ENCODE measurements around the gene RSU1.
"Not testable (repeated sequence)": the region's sequence is repeated elsewhere in the genome, so short reads cannot be mapped to it uniquely, and the experiment has no call there.

The RSU1 gene

DNA sequence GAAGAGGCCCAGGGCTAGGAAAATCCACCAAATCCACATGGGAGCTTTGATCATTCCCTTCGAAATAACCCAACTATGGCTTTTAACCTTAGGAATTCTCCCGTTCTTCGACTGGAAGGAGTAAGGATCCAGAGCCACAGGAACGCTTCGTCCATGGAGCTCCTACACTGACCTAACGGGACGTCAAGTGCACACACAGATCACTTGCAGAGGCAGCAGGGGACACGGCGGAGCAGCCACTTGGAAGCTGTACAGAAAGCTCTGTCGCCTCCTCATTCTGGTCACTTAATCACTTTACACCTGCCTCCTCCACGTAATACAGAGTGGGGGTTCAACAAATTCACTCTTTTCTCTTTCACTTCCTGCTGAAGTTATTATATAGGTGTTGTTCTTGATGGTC lies 43.9 kb downstream of the RSU1 start:
- Histone ChIP-seq H3K4me1 (ENCODE audit: control insufficient read depth, insufficient read depth, low read length) (no peaks in the 10 kb centered on the region), H3K36me3 (ENCODE audit: control insufficient read depth, insufficient read depth, low read length) (no peaks in the 10 kb centered on the region), H3K27me3 (ENCODE audit: control insufficient read depth, insufficient read depth, low read length) (no peaks in the 10 kb centered on the region), H3K9ac (ENCODE audit: low read length) (no peak overlapping the region), H3K27ac (ENCODE audit: low read depth, low read length) (no peak overlapping the region), H3K4me3 (ENCODE audit: low read length) (no peak overlapping the region)

DNA sequence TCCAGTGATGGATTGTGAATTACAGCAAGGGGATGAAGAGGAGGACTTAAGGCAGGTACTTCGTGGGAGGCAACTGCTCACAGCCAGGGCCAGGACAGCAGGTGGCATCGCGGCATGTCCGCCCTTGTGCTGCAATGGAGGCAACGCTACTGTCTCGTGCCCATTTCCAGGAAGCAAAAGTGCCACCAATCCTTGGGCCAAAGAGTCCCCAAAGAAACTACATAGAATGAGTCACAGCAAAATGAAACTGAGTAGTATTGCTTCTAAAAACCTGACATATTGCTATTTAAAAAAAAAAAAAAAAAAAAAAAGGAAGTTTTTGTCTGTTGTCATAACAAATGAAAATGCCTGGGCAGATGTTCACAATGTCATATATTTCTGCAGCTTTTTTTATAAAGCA lies 46.6 kb downstream of the RSU1 start:
- H3K4me3 ChIP-seq (ENCODE audit: low read length), result no peak overlapping the region
- no peaks in the 10 kb centered on the region for H3K27me3 ChIP-seq (ENCODE audit: control insufficient read depth, insufficient read depth, low read length)
- no peaks in the 10 kb centered on the region for H3K4me1 ChIP-seq (ENCODE audit: control insufficient read depth, insufficient read depth, low read length)
- H3K27ac ChIP-seq (ENCODE audit: low read depth, low read length), result no peak overlapping the region
- H3K9ac ChIP-seq (ENCODE audit: low read length), result no peak overlapping the region
- no peaks in the 10 kb centered on the region for H3K36me3 ChIP-seq (ENCODE audit: control insufficient read depth, insufficient read depth, low read length)

DNA sequence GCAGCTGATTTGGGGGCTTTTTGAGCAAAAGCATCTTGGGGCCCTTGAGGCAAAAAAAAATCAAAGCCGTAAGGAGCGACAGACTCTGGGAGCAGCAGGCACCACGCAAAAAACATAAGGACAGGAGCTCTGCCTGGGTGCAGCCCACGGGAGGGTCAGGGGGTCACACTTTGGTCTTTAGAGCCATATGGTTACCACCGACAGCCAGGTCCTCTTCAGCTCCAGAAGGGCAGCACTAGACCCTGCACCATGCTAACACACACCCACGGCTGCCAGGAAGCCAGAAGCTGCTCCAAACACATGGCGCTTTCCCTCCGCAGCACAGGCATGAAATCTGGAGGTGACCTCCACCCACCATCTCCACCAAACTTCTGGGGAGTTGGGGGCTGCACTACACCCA lies 47.1 kb downstream of the RSU1 start:
- Histone ChIP-seq H3K4me1 (ENCODE audit: control insufficient read depth, insufficient read depth, low read length) (no peaks in the 10 kb centered on the region), H3K9ac (ENCODE audit: low read length) (no peak overlapping the region), H3K4me3 (ENCODE audit: low read length) (no peak overlapping the region), H3K36me3 (ENCODE audit: control insufficient read depth, insufficient read depth, low read length) (no peaks in the 10 kb centered on the region), H3K27me3 (ENCODE audit: control insufficient read depth, insufficient read depth, low read length) (no peaks in the 10 kb centered on the region), H3K27ac (ENCODE audit: low read depth, low read length) (no peak overlapping the region)

DNA sequence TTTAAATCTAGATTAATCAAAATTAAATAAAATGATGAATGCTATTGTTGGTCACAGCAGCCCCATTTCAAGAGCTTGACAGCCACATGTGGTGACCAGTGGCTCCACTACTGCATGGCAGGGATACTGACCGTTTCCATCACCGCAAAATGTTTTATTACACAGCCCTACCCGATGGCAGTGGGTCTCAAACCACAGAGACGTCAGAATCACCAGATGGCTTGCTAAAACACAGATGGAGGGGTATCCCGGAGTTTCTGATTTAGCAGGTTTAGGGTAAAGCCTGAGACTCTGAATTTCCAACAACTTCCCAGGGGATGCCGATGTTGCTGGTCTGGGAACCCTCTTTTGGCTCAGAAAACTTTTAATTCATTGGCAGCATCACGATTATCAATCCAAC lies 47.9 kb downstream of the RSU1 start:
- Histone ChIP-seq H3K36me3 (ENCODE audit: control insufficient read depth, insufficient read depth, low read length) (no peaks in the 10 kb centered on the region), H3K9ac (ENCODE audit: low read length) (no peak overlapping the region), H3K4me3 (ENCODE audit: low read length) (no peak overlapping the region), H3K27ac (ENCODE audit: low read depth, low read length) (no peak overlapping the region), H3K4me1 (ENCODE audit: control insufficient read depth, insufficient read depth, low read length) (no peaks in the 10 kb centered on the region), H3K27me3 (ENCODE audit: control insufficient read depth, insufficient read depth, low read length) (no peaks in the 10 kb centered on the region)

DNA sequence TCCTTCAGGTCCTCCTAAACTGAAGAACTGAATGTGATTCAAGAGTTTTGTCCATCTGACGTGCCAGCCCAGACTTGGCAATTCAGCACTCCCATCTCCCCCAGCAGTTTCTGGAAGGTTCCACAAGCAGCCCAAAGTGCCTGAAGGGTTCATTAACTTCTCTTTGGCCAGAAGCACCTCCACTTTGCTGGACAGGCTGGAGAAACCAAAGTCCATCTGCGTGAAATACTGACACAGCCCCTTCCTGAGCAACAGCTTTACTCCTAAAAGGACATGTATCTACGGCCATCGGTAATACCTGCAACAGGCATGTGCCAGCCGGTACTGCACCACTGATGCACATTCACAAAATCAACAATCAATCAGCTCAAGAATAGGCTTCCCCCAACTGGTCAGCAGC lies 48.5 kb downstream of the RSU1 start:
- Histone ChIP-seq H3K27ac (ENCODE audit: low read depth, low read length) (no peak overlapping the region), H3K4me3 (ENCODE audit: low read length) (no peak overlapping the region), H3K4me1 (ENCODE audit: control insufficient read depth, insufficient read depth, low read length) (no peaks in the 10 kb centered on the region), H3K9ac (ENCODE audit: low read length) (no peak overlapping the region), H3K27me3 (ENCODE audit: control insufficient read depth, insufficient read depth, low read length) (no peaks in the 10 kb centered on the region), H3K36me3 (ENCODE audit: control insufficient read depth, insufficient read depth, low read length) (no peaks in the 10 kb centered on the region)

DNA sequence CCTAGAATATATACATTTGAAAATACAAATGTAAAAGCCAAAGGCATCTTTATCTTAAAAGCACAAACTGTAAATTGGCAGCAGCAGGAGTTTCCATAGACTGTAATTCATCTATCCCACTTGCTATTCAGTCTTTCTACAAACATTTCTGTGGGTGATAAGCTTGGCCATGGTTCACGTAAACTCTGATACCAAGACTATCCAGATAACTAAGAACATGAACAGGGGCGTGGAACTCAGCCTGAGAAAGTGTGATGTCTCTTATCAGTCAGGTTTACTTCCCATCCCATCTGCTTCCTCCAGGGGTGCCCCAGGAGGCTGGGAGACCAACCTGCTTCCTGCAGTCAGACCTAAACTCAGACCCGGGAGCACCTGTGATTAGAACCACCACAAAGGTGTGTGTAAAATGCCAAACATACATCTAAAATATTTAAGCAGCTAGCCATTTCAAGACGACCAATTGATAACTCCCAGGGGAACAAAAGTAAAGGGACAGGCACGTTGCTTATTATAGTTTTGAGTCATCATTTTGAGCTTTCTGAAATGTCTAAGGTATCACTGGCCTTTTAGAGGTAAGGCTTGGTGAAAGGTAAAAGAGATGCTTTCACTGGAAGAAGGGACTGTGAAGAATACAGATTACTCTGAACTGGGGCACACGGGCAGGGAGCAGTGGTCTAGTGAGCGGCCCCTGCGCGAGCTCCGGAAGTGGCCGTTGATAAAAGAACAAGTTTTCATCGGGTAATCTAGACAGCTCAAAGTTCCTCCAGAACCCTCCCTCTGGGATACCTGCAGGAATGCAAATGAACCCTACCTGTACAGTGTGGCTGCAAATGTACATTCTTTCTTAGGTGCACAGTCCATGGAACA lies 51.5 kb downstream of the RSU1 start:
- H3K27me3 ChIP-seq (ENCODE audit: control insufficient read depth, insufficient read depth, low read length), result no peaks in the 10 kb centered on the region
- H3K4me3 ChIP-seq (ENCODE audit: low read length), result no peak overlapping the region
- peaks cover 2% of the 10 kb centered on the region for H3K36me3 ChIP-seq (ENCODE audit: control insufficient read depth, insufficient read depth, low read length)
- H3K27ac ChIP-seq (ENCODE audit: low read depth, low read length), result no peak overlapping the region
- no peak overlapping the region for H3K9ac ChIP-seq (ENCODE audit: low read length)
- no peaks in the 10 kb centered on the region for H3K4me1 ChIP-seq (ENCODE audit: control insufficient read depth, insufficient read depth, low read length)

DNA sequence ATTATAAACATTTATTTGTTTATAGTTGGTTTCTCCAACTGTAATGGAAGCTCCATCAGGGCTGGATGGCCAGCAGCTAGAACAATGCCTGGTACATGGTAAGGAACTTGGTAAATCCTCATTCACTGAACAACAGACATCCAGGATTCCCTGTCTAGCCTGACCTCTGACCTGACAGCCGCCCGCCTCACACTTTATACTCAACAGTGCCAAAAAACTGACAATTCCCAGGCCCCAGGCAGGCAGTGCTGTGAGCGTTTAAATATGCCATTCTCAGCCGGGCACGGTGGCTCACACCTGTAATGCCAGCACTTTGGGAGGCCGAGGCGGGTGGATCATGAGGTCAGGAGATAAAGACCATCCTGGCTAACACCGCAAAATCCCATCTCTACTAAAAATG lies 55.9 kb downstream of the RSU1 start:
- H3K4me1 ChIP-seq (ENCODE audit: control insufficient read depth, insufficient read depth, low read length), result no peaks in the 10 kb centered on the region
- peaks cover 2% of the 10 kb centered on the region for H3K36me3 ChIP-seq (ENCODE audit: control insufficient read depth, insufficient read depth, low read length)
- no peak overlapping the region for H3K9ac ChIP-seq (ENCODE audit: low read length)
- no peaks in the 10 kb centered on the region for H3K27me3 ChIP-seq (ENCODE audit: control insufficient read depth, insufficient read depth, low read length)
- H3K27ac ChIP-seq (ENCODE audit: low read depth, low read length), result no peak overlapping the region
- H3K4me3 ChIP-seq (ENCODE audit: low read length), result no peak overlapping the region

DNA sequence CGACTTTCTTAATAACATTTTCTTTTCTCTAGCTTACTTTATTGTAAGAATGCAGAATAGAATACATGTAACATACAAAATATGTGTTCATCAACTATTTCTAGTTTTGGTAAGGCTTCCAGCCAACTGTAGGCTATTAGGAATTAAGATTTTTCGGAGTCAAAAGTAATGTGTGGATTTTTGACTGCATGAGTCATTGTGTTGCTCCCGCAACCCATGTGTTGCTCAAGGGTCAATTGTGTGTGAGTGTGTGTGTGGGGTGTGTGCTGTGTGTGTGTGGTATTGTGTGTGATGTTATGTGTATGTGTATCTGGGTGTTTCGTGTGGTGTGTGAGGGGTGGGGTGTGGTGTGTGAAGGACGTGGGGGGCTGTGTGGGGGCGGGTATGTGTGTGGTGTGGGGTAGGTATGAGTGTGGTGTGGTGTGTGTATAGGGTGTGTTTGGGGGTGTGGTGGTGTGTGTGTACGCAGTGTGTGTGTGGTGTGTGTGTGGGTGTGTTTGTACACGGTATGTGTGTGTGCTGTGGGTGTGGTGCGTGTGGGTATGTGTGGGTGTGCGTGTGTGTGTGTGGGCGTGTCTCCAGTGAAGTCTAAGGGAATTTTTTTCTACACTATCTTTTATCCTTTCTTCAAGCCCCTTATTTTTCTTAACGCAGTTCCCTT lies 60.5 kb downstream of the RSU1 start:
- peaks cover 4% of the 10 kb centered on the region for H3K36me3 ChIP-seq (ENCODE audit: control insufficient read depth, insufficient read depth, low read length)
- no peak overlapping the region for H3K27ac ChIP-seq (ENCODE audit: low read depth, low read length)
- no peak overlapping the region for H3K4me3 ChIP-seq (ENCODE audit: low read length)
- H3K9ac ChIP-seq (ENCODE audit: low read length), result no peak overlapping the region
- H3K4me1 ChIP-seq (ENCODE audit: control insufficient read depth, insufficient read depth, low read length), result no peaks in the 10 kb centered on the region
- H3K27me3 ChIP-seq (ENCODE audit: control insufficient read depth, insufficient read depth, low read length), result no peaks in the 10 kb centered on the region

DNA sequence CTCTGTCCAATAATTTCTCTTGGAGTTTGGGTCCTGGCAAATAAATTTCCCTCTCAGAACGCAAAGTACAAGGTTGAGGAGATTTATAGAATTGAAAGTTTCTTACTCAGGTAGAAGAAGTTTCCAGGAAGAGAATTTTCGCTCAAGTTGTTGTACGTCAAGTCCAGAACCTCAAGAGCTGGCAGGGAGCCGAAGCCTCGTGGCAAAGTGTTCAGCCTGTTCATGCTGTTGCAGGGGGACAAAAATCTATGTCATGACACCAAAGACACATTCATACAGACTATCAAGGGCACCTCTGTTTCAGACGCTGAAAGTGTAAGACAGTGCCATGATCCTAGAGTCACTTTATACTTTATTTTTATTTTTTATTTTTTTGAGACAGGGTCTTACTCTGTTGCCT lies 62.5 kb downstream of the RSU1 start:
- no peak overlapping the region for H3K9ac ChIP-seq (ENCODE audit: low read length)

DNA sequence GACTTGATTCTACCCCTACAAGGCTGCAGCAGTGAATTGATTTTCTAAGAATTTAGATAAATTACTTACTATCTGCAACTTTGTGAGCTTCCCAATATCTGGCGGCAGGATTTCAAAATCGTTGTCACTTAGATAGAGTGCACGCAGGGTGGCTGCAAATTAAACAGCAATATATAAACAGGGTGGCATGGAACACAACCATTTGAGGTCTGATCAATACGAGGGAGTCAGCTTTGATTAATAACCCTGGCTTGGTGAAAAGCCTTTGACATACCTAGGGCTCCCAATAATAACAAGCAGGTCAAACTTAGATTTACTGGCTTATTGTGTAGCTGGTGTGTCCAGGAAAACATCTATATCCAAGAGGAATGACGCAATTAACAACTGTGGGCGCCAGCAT lies 64.4 kb downstream of the RSU1 start:
- H3K27me3 ChIP-seq (ENCODE audit: control insufficient read depth, insufficient read depth, low read length); H3K9ac ChIP-seq (ENCODE audit: low read length); H3K4me3 ChIP-seq (ENCODE audit: low read length); H3K4me1 ChIP-seq (ENCODE audit: control insufficient read depth, insufficient read depth, low read length); H3K27ac ChIP-seq (ENCODE audit: low read depth, low read length): not testable (repeated sequence)
- peaks cover 13% of the 10 kb centered on the region for H3K36me3 ChIP-seq (ENCODE audit: control insufficient read depth, insufficient read depth, low read length)

More for the DNA sequence above, 62.5 kb downstream of the RSU1 start:
- Histone ChIP-seq H3K36me3 (ENCODE audit: control insufficient read depth, insufficient read depth, low read length) (peaks cover 9% of the 10 kb centered on the region), H3K4me1 (ENCODE audit: control insufficient read depth, insufficient read depth, low read length) (no peaks in the 10 kb centered on the region), H3K4me3 (ENCODE audit: low read length) (no peak overlapping the region), H3K27ac (ENCODE audit: low read depth, low read length) (no peak overlapping the region), H3K27me3 (ENCODE audit: control insufficient read depth, insufficient read depth, low read length) (no peaks in the 10 kb centered on the region)

DNA sequence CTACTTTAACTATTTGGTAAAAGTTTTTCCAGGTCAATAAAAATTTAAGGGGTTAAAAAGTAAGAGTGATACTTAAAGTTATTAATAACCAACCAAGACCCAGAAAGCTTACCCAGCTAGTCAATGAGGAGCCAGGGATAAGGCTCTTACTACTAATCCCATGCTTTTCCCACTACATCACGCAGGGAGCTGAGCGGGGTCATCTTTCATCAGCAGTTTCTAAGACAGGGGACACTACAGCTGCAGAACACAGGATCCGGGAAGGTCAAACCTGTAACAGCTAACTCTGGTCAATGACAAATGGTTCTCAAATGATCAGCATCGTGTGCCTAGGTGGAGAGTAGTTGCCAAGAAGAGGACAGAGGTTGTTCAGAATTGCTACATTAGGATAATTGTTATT lies 65.1 kb downstream of the RSU1 start:
- H3K9ac ChIP-seq (ENCODE audit: low read length), result no peak overlapping the region
- H3K4me1 ChIP-seq (ENCODE audit: control insufficient read depth, insufficient read depth, low read length), result no peaks in the 10 kb centered on the region
- peaks cover 13% of the 10 kb centered on the region for H3K36me3 ChIP-seq (ENCODE audit: control insufficient read depth, insufficient read depth, low read length)
- no peaks in the 10 kb centered on the region for H3K27me3 ChIP-seq (ENCODE audit: control insufficient read depth, insufficient read depth, low read length)
- no peak overlapping the region for H3K27ac ChIP-seq (ENCODE audit: low read depth, low read length)
- H3K4me3 ChIP-seq (ENCODE audit: low read length), result no peak overlapping the region

DNA sequence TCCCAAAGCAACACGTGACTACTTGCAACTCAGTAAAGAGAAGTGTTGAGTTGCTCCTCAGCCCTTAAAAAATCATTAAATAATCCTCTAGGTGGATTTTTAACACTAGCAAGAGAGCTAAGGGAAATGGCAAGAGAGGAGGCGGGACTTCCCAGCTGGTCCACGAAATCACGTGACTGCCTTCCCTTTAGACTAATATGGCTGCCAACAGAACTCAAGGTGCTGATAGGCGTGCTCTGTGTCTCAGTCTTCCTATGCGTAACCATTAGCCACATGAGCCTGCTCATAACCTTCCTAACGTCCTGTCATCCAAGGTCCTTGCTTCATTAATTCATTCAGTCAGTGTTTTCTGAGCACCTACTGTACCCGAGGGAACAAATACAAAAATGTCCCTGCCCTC lies 66.0 kb downstream of the RSU1 start:
- H3K9ac ChIP-seq (ENCODE audit: low read length), result no peak overlapping the region
- no peaks in the 10 kb centered on the region for H3K4me1 ChIP-seq (ENCODE audit: control insufficient read depth, insufficient read depth, low read length)
- H3K27me3 ChIP-seq (ENCODE audit: control insufficient read depth, insufficient read depth, low read length), result no peaks in the 10 kb centered on the region
- H3K36me3 ChIP-seq (ENCODE audit: control insufficient read depth, insufficient read depth, low read length), result peaks cover 13% of the 10 kb centered on the region
- H3K27ac ChIP-seq (ENCODE audit: low read depth, low read length), result no peak overlapping the region
- H3K4me3 ChIP-seq (ENCODE audit: low read length), result no peak overlapping the region

DNA sequence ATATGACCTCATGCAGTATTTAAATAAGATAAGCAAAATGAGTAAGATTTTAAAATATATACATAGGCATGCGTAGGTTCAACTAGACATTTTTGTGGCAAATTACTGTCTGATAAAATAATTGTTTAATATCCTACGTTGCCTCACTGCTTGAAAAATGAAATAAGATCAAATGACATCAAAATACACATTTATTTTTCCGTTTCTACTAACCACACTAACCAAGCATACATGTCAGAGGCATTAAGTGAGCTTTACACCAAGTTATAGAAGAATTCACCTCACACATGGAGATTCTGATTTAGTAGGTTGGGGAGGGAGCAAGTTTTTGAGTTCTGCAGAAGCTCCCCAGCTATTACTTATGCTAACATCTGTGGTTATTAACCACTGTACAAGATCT lies 66.8 kb downstream of the RSU1 start:
- Histone ChIP-seq H3K36me3 (ENCODE audit: control insufficient read depth, insufficient read depth, low read length) (peaks cover 13% of the 10 kb centered on the region), H3K27ac (ENCODE audit: low read depth, low read length) (no peak overlapping the region), H3K4me3 (ENCODE audit: low read length) (no peak overlapping the region)

More for the DNA sequence above, 66.8 kb downstream of the RSU1 start:
- no peaks in the 10 kb centered on the region for H3K4me1 ChIP-seq (ENCODE audit: control insufficient read depth, insufficient read depth, low read length)
- H3K9ac ChIP-seq (ENCODE audit: low read length), result no peak overlapping the region
- H3K27me3 ChIP-seq (ENCODE audit: control insufficient read depth, insufficient read depth, low read length), result no peaks in the 10 kb centered on the region

All from rectal smooth muscle tissue (tissue), 1 donor.